Measurements from ENCODE around the gene CTRB1.

CTRB1 gene

DNA sequence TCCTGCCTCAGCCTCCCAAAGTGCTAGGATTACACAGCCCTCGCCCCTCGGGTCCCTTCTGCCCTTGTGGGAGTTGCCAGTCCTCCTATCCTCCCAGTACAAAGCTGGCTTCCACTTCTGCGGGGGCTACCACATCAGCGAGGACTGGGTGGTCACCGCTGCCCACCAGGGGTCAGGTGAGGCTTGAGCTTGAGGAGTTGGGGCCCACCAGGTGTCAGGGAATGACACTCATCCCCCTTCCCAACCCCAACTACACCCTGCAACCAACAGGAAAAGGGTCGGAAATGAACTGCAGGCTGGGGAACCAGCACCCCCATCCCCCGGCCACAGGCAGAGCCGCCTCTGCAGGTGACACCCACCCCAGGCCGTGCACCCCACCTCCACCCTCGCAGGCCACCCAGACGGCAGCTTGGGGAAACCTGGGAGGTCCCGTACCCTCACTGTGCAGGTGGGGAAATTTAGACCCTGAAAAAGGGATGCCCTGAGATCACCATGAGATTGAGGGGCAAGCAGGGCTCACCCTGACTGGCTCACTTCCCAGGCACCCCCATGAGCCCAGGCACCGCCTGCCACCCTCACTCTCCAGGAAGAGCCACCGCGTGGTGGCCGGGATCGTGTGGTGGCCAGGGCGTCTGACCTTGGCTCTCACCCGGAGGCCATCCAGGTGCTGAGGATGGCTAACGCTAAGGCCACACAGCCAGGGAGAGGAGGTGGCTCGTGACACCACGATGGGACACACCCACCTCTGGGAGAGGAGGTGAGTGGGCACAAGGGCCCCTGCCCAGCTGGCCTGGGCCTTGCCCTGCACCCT is 8.0 kb downstream of the CTRB1 start:
- TF ChIP-seq YY1 (IDR thresholded peaks at IDR 0.05; ENCODE audit: low read depth) (no peak), TEAD4 (IDR thresholded peaks at IDR 0.05) (no peak), MAX (IDR thresholded peaks at IDR 0.05) (no peak), FOXM1 (IDR thresholded peaks at IDR 0.05; ENCODE audit: borderline replicate concordance, low read depth) (no peak)

DNA sequence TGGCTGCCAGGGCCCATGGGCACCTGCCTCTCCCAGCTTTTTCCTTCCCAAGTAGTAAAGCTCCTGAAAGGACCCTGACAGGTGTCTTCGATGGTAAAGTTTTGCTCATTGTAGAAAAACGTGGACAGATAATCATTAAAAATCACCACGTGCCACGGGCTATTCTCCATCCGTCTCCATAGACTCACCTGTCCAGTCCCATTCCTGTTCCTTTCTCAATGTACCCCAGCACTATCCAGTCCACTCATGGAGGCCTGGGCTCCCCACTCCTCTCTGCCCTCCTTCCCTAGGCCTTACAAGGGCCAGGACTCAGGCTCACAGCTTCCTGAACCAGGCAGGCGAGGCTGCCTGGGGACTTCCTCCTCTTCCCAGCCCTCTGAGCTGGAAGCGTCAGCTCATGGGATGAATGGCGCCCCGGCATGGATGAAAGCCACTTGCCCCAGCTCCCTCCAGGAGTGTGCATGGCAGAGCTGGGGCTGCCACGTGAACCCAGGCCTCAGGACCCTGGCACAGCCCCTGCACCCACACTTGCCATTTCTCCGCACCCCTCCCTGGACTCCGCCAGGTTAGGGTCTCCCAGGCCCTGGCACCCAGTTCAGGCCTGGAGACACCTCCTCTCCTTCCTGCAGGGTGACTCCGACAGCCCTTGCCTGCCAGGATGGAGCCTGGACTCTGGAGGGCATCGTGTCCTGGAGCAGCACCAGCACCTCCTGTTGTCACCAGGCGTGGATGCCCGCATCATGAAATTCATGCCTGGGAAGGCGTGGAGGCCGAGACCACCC is 8.8 kb downstream of the CTRB1 start:
- TF ChIP-seq TCF12 (IDR thresholded peaks at IDR 0.05; ENCODE audit: low read depth) = no peak

- TF ChIP-seq FOXM1 (IDR thresholded peaks at IDR 0.05; ENCODE audit: borderline replicate concordance, low read depth) (no peak), MAX (IDR thresholded peaks at IDR 0.05) (no peak), USF1 (IDR thresholded peaks at IDR 0.05) (no peak), EGR1 (IDR thresholded peaks at IDR 0.05) (no peak), TAF1 (IDR thresholded peaks at IDR 0.05; ENCODE audit: low read depth) (no peak), TCF12 (IDR thresholded peaks at IDR 0.05; ENCODE audit: low read depth) (no peak), NFIC (IDR thresholded peaks at IDR 0.05) (no peak), EP300 (IDR thresholded peaks at IDR 0.05; ENCODE audit: borderline replicate concordance) (no peak), CREB1 (IDR thresholded peaks at IDR 0.05; ENCODE audit: low read depth) (no peak), YY1 (IDR thresholded peaks at IDR 0.05; ENCODE audit: low read depth) (no peak)
- TF ChIP-seq, protein P1, sequence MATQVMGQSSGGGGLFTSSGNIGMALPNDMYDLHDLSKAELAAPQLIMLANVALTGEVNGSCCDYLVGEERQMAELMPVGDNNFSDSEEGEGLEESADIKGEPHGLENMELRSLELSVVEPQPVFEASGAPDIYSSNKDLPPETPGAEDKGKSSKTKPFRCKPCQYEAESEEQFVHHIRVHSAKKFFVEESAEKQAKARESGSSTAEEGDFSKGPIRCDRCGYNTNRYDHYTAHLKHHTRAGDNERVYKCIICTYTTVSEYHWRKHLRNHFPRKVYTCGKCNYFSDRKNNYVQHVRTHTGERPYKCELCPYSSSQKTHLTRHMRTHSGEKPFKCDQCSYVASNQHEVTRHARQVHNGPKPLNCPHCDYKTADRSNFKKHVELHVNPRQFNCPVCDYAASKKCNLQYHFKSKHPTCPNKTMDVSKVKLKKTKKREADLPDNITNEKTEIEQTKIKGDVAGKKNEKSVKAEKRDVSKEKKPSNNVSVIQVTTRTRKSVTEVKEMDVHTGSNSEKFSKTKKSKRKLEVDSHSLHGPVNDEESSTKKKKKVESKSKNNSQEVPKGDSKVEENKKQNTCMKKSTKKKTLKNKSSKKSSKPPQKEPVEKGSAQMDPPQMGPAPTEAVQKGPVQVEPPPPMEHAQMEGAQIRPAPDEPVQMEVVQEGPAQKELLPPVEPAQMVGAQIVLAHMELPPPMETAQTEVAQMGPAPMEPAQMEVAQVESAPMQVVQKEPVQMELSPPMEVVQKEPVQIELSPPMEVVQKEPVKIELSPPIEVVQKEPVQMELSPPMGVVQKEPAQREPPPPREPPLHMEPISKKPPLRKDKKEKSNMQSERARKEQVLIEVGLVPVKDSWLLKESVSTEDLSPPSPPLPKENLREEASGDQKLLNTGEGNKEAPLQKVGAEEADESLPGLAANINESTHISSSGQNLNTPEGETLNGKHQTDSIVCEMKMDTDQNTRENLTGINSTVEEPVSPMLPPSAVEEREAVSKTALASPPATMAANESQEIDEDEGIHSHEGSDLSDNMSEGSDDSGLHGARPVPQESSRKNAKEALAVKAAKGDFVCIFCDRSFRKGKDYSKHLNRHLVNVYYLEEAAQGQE (IDR thresholded peaks at IDR 0.05; ENCODE audit: low read depth) = no peak
Observed at GRCh38 chr16:75228143-75228976, 9.6 kb downstream of the CTRB1 start.

DNA sequence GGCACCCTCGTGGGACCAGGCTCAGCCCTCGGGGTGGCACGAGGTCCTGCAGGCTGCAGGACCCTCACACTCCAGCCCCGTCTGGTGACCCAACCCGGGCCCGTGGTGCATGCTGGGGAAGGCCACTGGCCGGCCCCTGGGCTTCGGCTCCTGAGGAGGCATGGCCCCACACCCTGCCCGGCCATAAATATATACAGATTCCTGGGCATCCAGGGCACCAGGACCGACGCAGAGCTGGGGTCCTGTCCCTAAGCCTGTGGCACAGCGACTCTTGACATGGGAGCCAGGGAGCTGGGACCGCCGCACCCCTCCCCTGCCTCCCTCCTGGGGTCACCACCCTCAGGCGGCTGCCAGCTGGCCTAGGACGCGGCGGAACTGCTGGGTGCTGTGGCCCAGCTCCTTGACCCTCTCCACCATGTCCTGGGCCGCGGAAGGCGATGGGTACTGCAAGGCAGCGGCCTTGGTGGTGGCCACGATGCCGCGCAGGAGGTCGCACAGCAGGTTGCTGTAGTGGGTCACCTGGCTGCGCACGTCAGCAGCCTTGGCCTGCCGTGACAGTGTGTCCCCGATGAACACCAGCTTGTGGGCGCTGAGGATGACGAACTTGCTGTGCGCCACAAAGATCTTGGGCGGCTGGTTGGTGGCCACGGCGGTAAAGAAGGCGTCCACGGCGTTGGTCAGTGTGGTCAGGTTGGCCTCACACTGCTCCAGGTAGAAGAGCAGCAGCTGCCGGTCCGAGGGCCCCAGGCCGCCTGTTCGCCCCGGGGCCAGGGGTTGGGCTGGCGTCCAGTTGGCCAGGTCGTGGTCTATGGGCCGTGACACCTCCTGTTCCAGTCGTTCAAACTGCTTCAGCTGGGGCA is 10.6 kb downstream of the CTRB1 start:
- TF ChIP-seq YY1 (IDR thresholded peaks at IDR 0.05; ENCODE audit: low read depth) = no peak
- TF ChIP-seq TEAD4 (IDR thresholded peaks at IDR 0.05) = no peak
- no peak for TF ChIP-seq USF1 (IDR thresholded peaks at IDR 0.05)
- TF ChIP-seq EGR1 (IDR thresholded peaks at IDR 0.05) = no peak

DNA sequence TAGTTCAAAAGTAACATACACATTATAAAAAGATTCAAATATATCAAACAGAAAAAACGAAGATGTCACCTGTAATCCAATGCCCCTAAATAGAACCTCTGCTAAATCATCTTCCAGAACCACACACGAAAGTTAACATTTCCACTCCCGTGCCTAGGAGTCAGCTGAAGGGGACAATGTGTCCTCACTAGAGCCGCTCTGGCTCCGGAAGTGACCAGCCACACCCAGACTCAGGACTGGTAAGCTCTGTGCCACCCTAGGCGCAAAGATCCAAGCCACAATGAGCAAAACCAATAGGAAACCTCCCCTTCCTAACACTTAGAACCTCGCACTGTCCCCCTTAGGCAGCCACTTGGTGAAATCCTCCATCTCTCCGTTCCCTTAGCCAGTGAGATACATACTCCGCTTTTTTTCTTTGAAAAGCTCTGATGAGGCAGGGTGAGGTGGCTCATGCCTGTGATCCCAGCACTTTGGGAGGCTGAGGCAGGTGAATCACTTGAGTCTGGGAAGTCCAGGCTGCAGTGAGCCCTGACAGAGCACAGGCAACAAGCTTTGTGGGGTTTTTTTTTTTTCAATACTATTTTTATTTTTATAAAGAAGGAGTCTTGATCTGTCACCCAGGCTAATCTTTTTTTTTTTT is 11.8 kb downstream of the CTRB1 start:
- TF ChIP-seq RAD21 (IDR thresholded peaks at IDR 0.05; ENCODE audit: low read depth) = no peak

- no peak for TF ChIP-seq ZBTB7A (IDR thresholded peaks at IDR 0.05; ENCODE audit: low read depth)
- TF ChIP-seq YY1 (IDR thresholded peaks at IDR 0.05; ENCODE audit: low read depth) = no peak
Observed at GRCh38 chr16:75231570-75231969, 12.8 kb downstream of the CTRB1 start.

GRCh38 chr16:75233611-75233938 is 14.8 kb downstream of the CTRB1 start:
- TF ChIP-seq CEBPB (IDR thresholded peaks at IDR 0.05) (no peak), TEAD4 (IDR thresholded peaks at IDR 0.05) (no peak)

All from Ishikawa (cell line).